HepG2 (cell line): Measurements from ENCODE around the gene ZNF207. TPM values are rescaled to one million over a fixed set of nuclear protein-coding genes. Genes with fewer than 3 reads are reported as not detected.

Source experiments
- AFF4 ChIP-seq: sonication (generic); formaldehyde crosslinking; IDR thresholded peaks from 2 replicates; pipeline ENCODE4 v1.4.0; 2020; ENCODE audit warnings: missing genetic modification reagents
- ESRRA ChIP-seq: sonication (generic); formaldehyde crosslinking; IDR thresholded peaks from 2 replicates; pipeline ENCODE4 v1.5.1; 2020; ENCODE audit warnings: mild to moderate bottlenecking, low read depth, missing genetic modification reagents
- FOXA3 ChIP-seq: IDR thresholded peaks from 2 replicates; pipeline ENCODE4 v1.6.1; 2016; ENCODE audit warnings: missing genetic modification reagents, missing compliant biosample characterization
- GLI4 ChIP-seq: sonication (generic); formaldehyde crosslinking; IDR thresholded peaks from 2 replicates; pipeline ENCODE4 v1.5.1; 2020; ENCODE audit warnings: missing genetic modification reagents, mild to moderate bottlenecking, moderate library complexity, borderline replicate concordance
- MAF1 ChIP-seq: sonication (generic); formaldehyde crosslinking; IDR thresholded peaks from 2 replicates; pipeline ENCODE4 v1.5.0; 2020; ENCODE audit warnings: missing genetic modification reagents, borderline replicate concordance
- MYPOP ChIP-seq: sonication (generic); formaldehyde crosslinking; IDR thresholded peaks from 2 replicates; pipeline ENCODE4 v1.8.1; 2023; ENCODE audit warnings: mild to moderate bottlenecking, moderate library complexity, missing genetic modification reagents
- NR1H2 ChIP-seq: sonication (generic); formaldehyde crosslinking; IDR thresholded peaks from 2 replicates; pipeline ENCODE4 v1.8.1; 2022; ENCODE audit warnings: low read depth, missing genetic modification reagents, borderline replicate concordance
- REXO4 ChIP-seq: sonication (generic); formaldehyde crosslinking; IDR thresholded peaks from 2 replicates; pipeline ENCODE4 v1.8.0; 2022; ENCODE audit warnings: missing genetic modification reagents, mild to moderate bottlenecking, borderline replicate concordance
- SALL2 ChIP-seq: sonication (generic); formaldehyde crosslinking; IDR thresholded peaks from 2 replicates; pipeline ENCODE4 v1.8.1; 2023; ENCODE audit warnings: mild to moderate bottlenecking, missing genetic modification reagents, inconsistent platforms
- SIN3B ChIP-seq: fragments of 150-350 bp; IDR thresholded peaks from 2 replicates; pipeline ENCODE4 v1.6.1; 2014; ENCODE audit warnings: low read length
- SOX5 ChIP-seq: IDR thresholded peaks from 2 replicates; pipeline ENCODE4 v1.6.1; 2016; ENCODE audit warnings: borderline replicate concordance
- TCF12 ChIP-seq, 2 experiments: fragments of 450-650 bp in 1 of 2; sonication (generic) in 1 of 2; formaldehyde crosslinking in 1 of 2; IDR thresholded peaks; 2 replicates each; pipeline versions ENCODE4 v1.6.1 to v1.8.0; 2017 to 2022; ENCODE audit warnings: antibody characterized with exemption in 1 of 2, mild to moderate bottlenecking in 1 of 2, missing genetic modification reagents in 1 of 2, moderate library complexity in 1 of 2
- ZBTB44 ChIP-seq: sonication (generic); formaldehyde crosslinking; IDR thresholded peaks from 2 replicates; pipeline ENCODE4 v1.4.0; 2020; ENCODE audit warnings: missing genetic modification reagents
- ZNF232 ChIP-seq: sonication (generic); formaldehyde crosslinking; IDR thresholded peaks from 2 replicates; pipeline ENCODE4 v1.4.0; 2020; ENCODE audit warnings: missing genetic modification reagents, borderline replicate concordance
- ZNF3 ChIP-seq: IDR thresholded peaks from 2 replicates; pipeline ENCODE4 v1.7.0; 2017; ENCODE audit warnings: inconsistent platforms
- ZNF619 ChIP-seq: sonication (generic); formaldehyde crosslinking; IDR thresholded peaks from 2 replicates; pipeline ENCODE4 v1.4.0; 2020; ENCODE audit warnings: mild to moderate bottlenecking, missing genetic modification reagents
- ZNF772 ChIP-seq: sonication (generic); formaldehyde crosslinking; IDR thresholded peaks from 2 replicates; pipeline ENCODE4 v1.5.0; 2020; ENCODE audit warnings: mild to moderate bottlenecking, missing genetic modification reagents
- polyA plus RNA-seq, 8 experiments: library from polyadenylated mRNA; depleted of rRNA in 3 of 8; stranded (reverse) in 7 of 8; unstranded in 1 of 8; fragments of >200 nt; fragmentation: Illumina TruSeq in 4 of 8; extraction: Trizol in 4 of 8; gene quantifications; 2 replicates each; pipeline versions ENCODE4 v1.2.1 to v1.2.3, GENCODE V29; 2011 to 2016; ENCODE audit warnings: low read depth in 4 of 8, missing spikeins in 1 of 8, mixed read lengths in 1 of 8; ENCODE audit not compliant: insufficient read depth in 1 of 8
- total RNA-seq, 5 experiments: library from RNA; depleted of rRNA; stranded (reverse); fragments of >200 nt; fragmentation: Illumina TruSeq; extraction: Trizol; gene quantifications; 2 replicates each; pipeline ENCODE4 v1.2.3, GENCODE V29; 2016; ENCODE audit warnings: low read depth in 1 of 5
- TF ChIP-seq, protein P1 (sequence below): sonication (generic); formaldehyde crosslinking; IDR thresholded peaks from 2 replicates; pipeline ENCODE4 v1.8.1; 2023; ENCODE audit warnings: missing genetic modification reagents, inconsistent platforms, borderline replicate concordance
- TF ChIP-seq, protein P2 (sequence below): sonication (generic); formaldehyde crosslinking; IDR thresholded peaks from 2 replicates; pipeline ENCODE4 v1.8.0; 2022; ENCODE audit warnings: mild to moderate bottlenecking, missing genetic modification reagents

ZNF207 gene
- total and polyA plus RNA-seq, 2 of the 13 experiments (the other 11 are each of a cell fraction or from before 2014, with no cell fraction given): 150 to 164 TPM

- TF ChIP-seq MAF1 (CRISPR knock-in tag): peak; percentile 67; the same call in 1 of the 2 replicates
- peak; percentile 72 for TF ChIP-seq FOXA3 (CRISPR knock-in tag)
- TF ChIP-seq REXO4 (CRISPR knock-in tag): no peak
- peak; percentile 85; the same call in 1 of the 2 replicates for TF ChIP-seq ZBTB44
- peak; percentile 84; the same call in 1 of the 2 replicates for TF ChIP-seq SALL2 (CRISPR knock-in tag)
- peak; percentile 32; the same call in 1 of the 2 replicates for TF ChIP-seq ZNF619 (CRISPR knock-in tag)
- TF ChIP-seq ZNF772 (CRISPR knock-in tag): peak; percentile 96; the same call in 1 of the 2 replicates
- TF ChIP-seq, protein P1, sequence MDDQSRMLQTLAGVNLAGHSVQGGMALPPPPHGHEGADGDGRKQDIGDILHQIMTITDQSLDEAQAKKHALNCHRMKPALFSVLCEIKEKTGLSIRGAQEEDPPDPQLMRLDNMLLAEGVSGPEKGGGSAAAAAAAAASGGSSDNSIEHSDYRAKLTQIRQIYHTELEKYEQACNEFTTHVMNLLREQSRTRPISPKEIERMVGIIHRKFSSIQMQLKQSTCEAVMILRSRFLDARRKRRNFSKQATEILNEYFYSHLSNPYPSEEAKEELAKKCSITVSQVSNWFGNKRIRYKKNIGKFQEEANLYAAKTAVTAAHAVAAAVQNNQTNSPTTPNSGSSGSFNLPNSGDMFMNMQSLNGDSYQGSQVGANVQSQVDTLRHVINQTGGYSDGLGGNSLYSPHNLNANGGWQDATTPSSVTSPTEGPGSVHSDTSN: no peak
- TF ChIP-seq MYPOP: 0 out of 2 replicates have a peak, but pooled peaks have one; percentile 78
- peak; percentile 79 for TF ChIP-seq ESRRA (CRISPR knock-in tag)
- TF ChIP-seq TCF12 (IDR thresholded peaks at IDR 0.05): no peak
- TF ChIP-seq TCF12 (CRISPR knock-in tag; IDR thresholded peaks at IDR 0.05): no peak
- TF ChIP-seq, protein P2, sequence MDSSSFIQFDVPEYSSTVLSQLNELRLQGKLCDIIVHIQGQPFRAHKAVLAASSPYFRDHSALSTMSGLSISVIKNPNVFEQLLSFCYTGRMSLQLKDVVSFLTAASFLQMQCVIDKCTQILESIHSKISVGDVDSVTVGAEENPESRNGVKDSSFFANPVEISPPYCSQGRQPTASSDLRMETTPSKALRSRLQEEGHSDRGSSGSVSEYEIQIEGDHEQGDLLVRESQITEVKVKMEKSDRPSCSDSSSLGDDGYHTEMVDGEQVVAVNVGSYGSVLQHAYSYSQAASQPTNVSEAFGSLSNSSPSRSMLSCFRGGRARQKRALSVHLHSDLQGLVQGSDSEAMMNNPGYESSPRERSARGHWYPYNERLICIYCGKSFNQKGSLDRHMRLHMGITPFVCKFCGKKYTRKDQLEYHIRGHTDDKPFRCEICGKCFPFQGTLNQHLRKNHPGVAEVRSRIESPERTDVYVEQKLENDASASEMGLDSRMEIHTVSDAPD: peak; percentile 75; the same call in 1 of the 2 replicates
- TF ChIP-seq AFF4 (CRISPR knock-in tag): peak; percentile 86; the same call in 1 of the 2 replicates
- TF ChIP-seq SOX5 (CRISPR knock-in tag): peak; percentile 22; the same call in 1 of the 2 replicates
- 0 out of 2 replicates have a peak, but pooled peaks have one; percentile 50 for TF ChIP-seq NR1H2 (CRISPR knock-in tag)
- no peak for TF ChIP-seq GLI4 (CRISPR knock-in tag)
- TF ChIP-seq SIN3B: peak; percentile 78; the same call in 1 of the 2 replicates
- peak; percentile 78; the same call in 1 of the 2 replicates for TF ChIP-seq ZNF232 (CRISPR knock-in tag)
- TF ChIP-seq ZNF3 (CRISPR knock-in tag): no peak
These were observed 7.9 kb upstream of the ZNF207 start, which contains the start of gene C17orf75 (continued) for GRCh38 chr17:32341857-32342602.
